HG03196 (cell line): ENCODE measurements around the gene MYO5A.

Experiments
- ATAC-seq: cut with Tn5 transposase; IDR thresholded peaks from one replicate; pipeline ENCODE4 v1.9.1; 2021; ENCODE audit not compliant: unreplicated experiment

MYO5A gene

GRCh38 chr15:52276256-52276770, 252.4 kb downstream of the MYO5A start:
- no peak for ATAC-seq

GRCh38 chr15:52263563-52264282, 265.0 kb downstream of the MYO5A start:
- ATAC-seq, result no peak

DNA sequence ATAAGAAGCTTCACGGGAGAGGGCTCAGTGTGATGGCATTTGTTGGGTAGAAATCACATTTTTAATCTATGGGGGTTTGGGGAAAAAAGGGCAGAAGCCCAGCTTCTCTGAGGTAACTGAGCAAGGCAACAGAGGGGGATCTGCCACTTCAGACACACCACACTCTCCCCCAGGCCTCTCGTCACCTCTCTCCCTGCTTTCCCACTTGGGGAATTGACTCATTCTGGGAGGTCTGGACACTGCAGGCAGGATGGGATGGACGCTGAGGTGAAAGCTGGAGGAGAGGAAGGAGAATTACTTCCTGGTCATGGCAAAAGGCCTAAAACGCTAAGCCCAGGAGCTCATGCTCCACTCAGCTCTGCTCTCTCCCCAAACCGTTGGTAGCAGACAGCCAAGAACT, 266.3 kb downstream of the MYO5A start:
- ATAC-seq, result no peak

DNA sequence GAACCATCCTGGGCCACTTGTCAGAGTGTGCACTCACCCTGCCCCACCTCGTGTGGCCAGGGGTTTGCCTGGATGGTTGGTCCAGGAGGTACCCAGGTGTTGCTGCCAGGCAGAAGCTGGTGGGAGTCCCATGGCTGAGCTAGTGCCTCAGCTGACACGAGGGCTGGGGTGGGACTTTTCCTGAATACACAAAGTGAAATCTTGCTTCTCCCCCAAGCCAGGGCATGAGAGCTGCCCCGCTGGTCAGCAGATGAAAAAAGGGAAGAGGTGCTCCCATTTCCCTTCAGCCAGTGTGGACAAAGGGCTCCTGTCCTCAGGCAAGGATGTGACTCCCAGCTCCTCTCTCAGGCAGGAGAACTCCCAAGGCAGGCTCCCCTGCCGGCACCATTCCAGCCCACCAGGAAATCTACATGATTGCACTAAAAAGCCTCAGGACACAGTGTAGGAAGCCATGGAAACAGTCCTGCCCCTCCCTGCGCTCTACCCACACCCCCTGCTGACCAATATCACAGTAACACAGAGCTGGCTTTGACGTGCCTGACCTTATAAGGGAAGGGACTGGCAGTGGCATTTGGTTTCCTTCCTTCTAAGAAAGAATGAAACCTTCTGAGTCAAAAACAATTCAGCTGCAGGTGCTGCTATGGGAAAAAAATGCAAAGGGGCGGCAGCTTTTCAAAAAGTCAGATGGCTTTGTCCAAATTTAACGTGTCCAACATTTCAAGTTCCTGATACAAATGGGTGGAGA, 267.0 kb downstream of the MYO5A start:
- peak; percentile 96 for ATAC-seq

- ATAC-seq, result no peak
These were observed 267.7 kb downstream of the MYO5A start for GRCh38 chr15:52261026-52261425.

- ATAC-seq, result no peak
These were observed 269.2 kb downstream of the MYO5A start for GRCh38 chr15:52259503-52259902.

GRCh38 chr15:52258461-52258860, 270.2 kb downstream of the MYO5A start:
- no peak for ATAC-seq

DNA sequence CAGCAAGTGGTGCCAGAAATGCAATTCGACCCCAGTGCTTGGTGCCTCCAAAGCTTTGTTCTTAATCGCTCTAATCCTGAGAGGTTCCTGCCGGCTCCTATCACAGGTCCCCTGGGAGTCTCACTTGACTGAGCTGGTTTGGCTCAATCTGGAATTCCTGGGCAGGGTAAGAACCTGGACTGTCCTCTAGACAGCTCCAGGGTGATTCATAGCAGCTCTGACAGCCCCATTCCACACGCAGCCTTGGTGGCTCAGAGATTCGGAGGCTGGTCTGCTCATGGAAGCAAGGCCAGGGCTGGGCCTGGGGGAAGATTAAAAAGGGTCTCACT, 271.0 kb downstream of the MYO5A start:
- ATAC-seq, result no peak
